Choroid plexus epithelial cell (primary cell): ENCODE results near the gene FEZ2.

Source experiments
- DNase-seq: peaks from one replicate; pipeline ENCODE4 v3.0.0-alpha.2; 2010; ENCODE audit warnings: low read depth
- H3K4me3 ChIP-seq: 2 replicates; pipeline ENCODE4 v1.5.1; 2011; ENCODE audit warnings: low read depth, mild to moderate bottlenecking, control low read depth, low read length, moderate library complexity
- TF ChIP-seq, protein P1 (sequence below): conservative IDR thresholded peaks from 2 replicates; pipeline ENCODE4 v1.5.1; 2011; ENCODE audit warnings: low read depth, mild to moderate bottlenecking, control low read depth, inconsistent platforms, low read length, moderate library complexity

FEZ2 gene

GRCh38 chr2:36513661-36514060 lies 84.3 kb downstream of the FEZ2 start:
- TF ChIP-seq, protein P1, sequence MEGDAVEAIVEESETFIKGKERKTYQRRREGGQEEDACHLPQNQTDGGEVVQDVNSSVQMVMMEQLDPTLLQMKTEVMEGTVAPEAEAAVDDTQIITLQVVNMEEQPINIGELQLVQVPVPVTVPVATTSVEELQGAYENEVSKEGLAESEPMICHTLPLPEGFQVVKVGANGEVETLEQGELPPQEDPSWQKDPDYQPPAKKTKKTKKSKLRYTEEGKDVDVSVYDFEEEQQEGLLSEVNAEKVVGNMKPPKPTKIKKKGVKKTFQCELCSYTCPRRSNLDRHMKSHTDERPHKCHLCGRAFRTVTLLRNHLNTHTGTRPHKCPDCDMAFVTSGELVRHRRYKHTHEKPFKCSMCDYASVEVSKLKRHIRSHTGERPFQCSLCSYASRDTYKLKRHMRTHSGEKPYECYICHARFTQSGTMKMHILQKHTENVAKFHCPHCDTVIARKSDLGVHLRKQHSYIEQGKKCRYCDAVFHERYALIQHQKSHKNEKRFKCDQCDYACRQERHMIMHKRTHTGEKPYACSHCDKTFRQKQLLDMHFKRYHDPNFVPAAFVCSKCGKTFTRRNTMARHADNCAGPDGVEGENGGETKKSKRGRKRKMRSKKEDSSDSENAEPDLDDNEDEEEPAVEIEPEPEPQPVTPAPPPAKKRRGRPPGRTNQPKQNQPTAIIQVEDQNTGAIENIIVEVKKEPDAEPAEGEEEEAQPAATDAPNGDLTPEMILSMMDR: no peak
- DNase-seq: no peak

DNA sequence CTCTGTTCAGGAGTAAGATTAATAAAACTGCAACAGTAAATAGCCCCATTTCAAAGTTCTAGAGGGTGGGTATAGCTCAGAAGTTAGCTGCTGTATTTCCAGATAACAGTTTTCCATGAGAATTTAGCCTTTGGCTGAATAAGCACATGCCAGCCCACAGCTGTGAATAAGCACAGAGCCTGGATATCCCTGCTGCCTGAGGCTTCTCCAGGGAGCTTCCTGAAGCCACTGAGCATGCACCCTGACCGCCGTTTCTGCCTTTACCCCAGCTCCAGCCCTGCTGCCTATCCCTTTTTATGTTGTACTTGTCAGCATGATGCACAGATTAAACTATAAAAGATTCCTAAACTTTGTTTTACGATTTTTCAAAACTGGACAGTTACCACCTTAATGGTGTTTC lies 85.3 kb downstream of the FEZ2 start:
- TF ChIP-seq, protein P1: no peak
- DNase-seq: no peak
- H3K4me3 ChIP-seq: no peak overlapping the region

More at GRCh38 chr2:36513661-36514060, 84.3 kb downstream of the FEZ2 start:
- H3K4me3 ChIP-seq: no peak overlapping the region

GRCh38 chr2:36511858-36512603 lies 85.9 kb downstream of the FEZ2 start:
- no peak overlapping the region for H3K4me3 ChIP-seq
- TF ChIP-seq, protein P1: no peak
- no peak for DNase-seq

DNA sequence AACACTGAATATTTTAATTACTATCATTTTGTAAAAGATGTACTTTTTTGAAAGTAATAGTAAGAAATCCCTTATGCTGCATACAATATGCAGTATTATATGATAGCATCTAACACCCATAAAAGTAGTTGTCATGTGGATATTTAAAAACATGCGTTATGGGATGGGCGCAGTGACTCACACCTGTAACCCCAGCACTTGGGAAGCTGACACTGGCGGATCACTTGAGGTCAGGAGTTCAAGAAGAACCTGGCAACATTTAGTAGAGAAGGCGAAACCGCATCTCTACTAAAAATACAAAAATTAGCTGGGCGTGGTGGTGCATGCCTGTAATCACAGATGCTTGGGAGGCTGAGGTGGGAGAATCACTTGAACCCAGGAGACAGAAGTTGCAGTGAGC lies 88.9 kb downstream of the FEZ2 start:
- TF ChIP-seq, protein P1: no peak
- no peak overlapping the region for H3K4me3 ChIP-seq
- no peak for DNase-seq

- peak; percentile 85 for DNase-seq
- TF ChIP-seq, protein P1: peak; percentile 98
- H3K4me3 ChIP-seq: no peak overlapping the region
Observed at GRCh38 chr2:36507408-36507812, 90.6 kb downstream of the FEZ2 start.
